Measurements from ENCODE around the gene SLC44A1. TPM values are rescaled to one million over a fixed set of nuclear protein-coding genes. Genes with fewer than 3 reads are reported as not detected.

SLC44A1 gene
- total RNA-seq, 2 donors from 2014 or later, result 6.5 to 8.4 TPM

GRCh38 chr9:105331755-105332154, 87.3 kb downstream of the SLC44A1 start:
- Mint-ChIP-seq H3K27ac (no peak overlapping the region), H3K36me3 (no peaks in the 10 kb centered on the region), H3K4me1 (ENCODE audit: low read depth in 2 of 2) (no peaks in the 10 kb centered on the region), H3K9me3 (no peaks in the 10 kb centered on the region), H3K27me3 (no peaks in the 10 kb centered on the region), H3K4me3 (no peak overlapping the region)
- DNase-seq (ENCODE audit: low spot score) (no peak), ATAC-seq (no peak)

GRCh38 chr9:105332471-105332870, 88.0 kb downstream of the SLC44A1 start:
- DNase-seq (ENCODE audit: low spot score) (no peak), ATAC-seq (no peak)
- H3K4me1 Mint-ChIP-seq (ENCODE audit: low read depth in 2 of 2), result no peaks in the 10 kb centered on the region
- H3K36me3 Mint-ChIP-seq, result no peaks in the 10 kb centered on the region
- no peaks in the 10 kb centered on the region for H3K27me3 Mint-ChIP-seq
- H3K9me3 Mint-ChIP-seq, result no peaks in the 10 kb centered on the region
- H3K27ac Mint-ChIP-seq, result no peak overlapping the region
- H3K4me3 Mint-ChIP-seq, result no peak overlapping the region

- Mint-ChIP-seq H3K36me3 (no peaks in the 10 kb centered on the region), H3K27ac (no peak overlapping the region), H3K9me3 (no peaks in the 10 kb centered on the region), H3K4me1 (ENCODE audit: low read depth in 2 of 2) (no peaks in the 10 kb centered on the region), H3K27me3 (no peaks in the 10 kb centered on the region), H3K4me3 (no peak overlapping the region)
- DNase-seq (ENCODE audit: low spot score) (no peak), ATAC-seq (no peak)
Measured at GRCh38 chr9:105333076-105333475, 88.6 kb downstream of the SLC44A1 start.

GRCh38 chr9:105333811-105334210, 89.4 kb downstream of the SLC44A1 start:
- DNase-seq (ENCODE audit: low spot score) (no peak), ATAC-seq (no peak)
- no peaks in the 10 kb centered on the region for H3K4me1 Mint-ChIP-seq (ENCODE audit: low read depth in 2 of 2)
- no peak overlapping the region for H3K4me3 Mint-ChIP-seq
- H3K27ac Mint-ChIP-seq, result no peak overlapping the region
- H3K27me3 Mint-ChIP-seq, result no peaks in the 10 kb centered on the region
- H3K36me3 Mint-ChIP-seq, result no peaks in the 10 kb centered on the region
- no peaks in the 10 kb centered on the region for H3K9me3 Mint-ChIP-seq

GRCh38 chr9:105338308-105338707, 93.9 kb downstream of the SLC44A1 start:
- no peaks in the 10 kb centered on the region for H3K9me3 Mint-ChIP-seq
- ATAC-seq, result no peak
- peaks cover 16 to 18% of the 10 kb centered on the region in 2 donors for H3K4me1 Mint-ChIP-seq (ENCODE audit: low read depth in 2 of 2)
- H3K4me3 Mint-ChIP-seq, result no peak overlapping the region
- H3K36me3 Mint-ChIP-seq, result no peaks in the 10 kb centered on the region
- no peak overlapping the region for H3K27ac Mint-ChIP-seq
- DNase-seq (ENCODE audit: low spot score), result no peak
- H3K27me3 Mint-ChIP-seq, result no peaks in the 10 kb centered on the region

- ATAC-seq, result no peak
Measured at GRCh38 chr9:105339849-105340248, 95.4 kb downstream of the SLC44A1 start.

GRCh38 chr9:105341434-105342146, 97.1 kb downstream of the SLC44A1 start:
- H3K9me3 Mint-ChIP-seq, result no peaks in the 10 kb centered on the region
- DNase-seq (ENCODE audit: low spot score) (no peak), ATAC-seq (no peak)
- H3K4me3 Mint-ChIP-seq, result peak overlapping the region; percentile 33
- no peaks in the 10 kb centered on the region for H3K36me3 Mint-ChIP-seq
- peaks cover 16 to 18% of the 10 kb centered on the region in 2 donors for H3K4me1 Mint-ChIP-seq (ENCODE audit: low read depth in 2 of 2)
- no peaks in the 10 kb centered on the region for H3K27me3 Mint-ChIP-seq
- peak overlapping the region in 1 of 2 donors; percentile 18 for H3K27ac Mint-ChIP-seq

More at GRCh38 chr9:105339849-105340248, 95.4 kb downstream of the SLC44A1 start:
- no peaks in the 10 kb centered on the region for H3K9me3 Mint-ChIP-seq
- H3K27me3 Mint-ChIP-seq, result no peaks in the 10 kb centered on the region
- no peak overlapping the region for H3K4me3 Mint-ChIP-seq
- H3K27ac Mint-ChIP-seq, result no peak overlapping the region
- no peaks in the 10 kb centered on the region for H3K36me3 Mint-ChIP-seq
- DNase-seq (ENCODE audit: low spot score), result no peak
- H3K4me1 Mint-ChIP-seq (ENCODE audit: low read depth in 2 of 2), result peaks cover 16 to 18% of the 10 kb centered on the region in 2 donors

- ATAC-seq, result no peak
- Mint-ChIP-seq H3K4me1 (ENCODE audit: low read depth in 2 of 2) (peaks cover 16 to 18% of the 10 kb centered on the region in 2 donors), H3K9me3 (no peaks in the 10 kb centered on the region), H3K36me3 (no peaks in the 10 kb centered on the region), H3K4me3 (peak overlapping the region; percentile 33), H3K27ac (peak overlapping the region; percentile 18 to 44), H3K27me3 (no peaks in the 10 kb centered on the region)
- DNase-seq (ENCODE audit: low spot score), result no peak
Measured at GRCh38 chr9:105342147-105342505, 97.7 kb downstream of the SLC44A1 start.

- no peak overlapping the region for H3K27ac Mint-ChIP-seq
- ATAC-seq, result no peak
- no peaks in the 10 kb centered on the region for H3K36me3 Mint-ChIP-seq
- H3K27me3 Mint-ChIP-seq, result no peaks in the 10 kb centered on the region
- H3K4me3 Mint-ChIP-seq, result no peak overlapping the region
- H3K4me1 Mint-ChIP-seq (ENCODE audit: low read depth in 2 of 2), result peaks cover 16 to 18% of the 10 kb centered on the region in 2 donors
- no peaks in the 10 kb centered on the region for H3K9me3 Mint-ChIP-seq
- DNase-seq (ENCODE audit: low spot score), result no peak
Measured at GRCh38 chr9:105344283-105344682, 99.8 kb downstream of the SLC44A1 start.

GRCh38 chr9:105345626-105346025, 101.2 kb downstream of the SLC44A1 start:
- H3K9me3 Mint-ChIP-seq, result no peaks in the 10 kb centered on the region
- H3K4me3 Mint-ChIP-seq, result no peak overlapping the region
- H3K27me3 Mint-ChIP-seq, result no peaks in the 10 kb centered on the region
- no peaks in the 10 kb centered on the region for H3K36me3 Mint-ChIP-seq
- ATAC-seq (no peak), DNase-seq (ENCODE audit: low spot score) (no peak)
- H3K27ac Mint-ChIP-seq, result no peak overlapping the region
- peaks cover 8 to 11% of the 10 kb centered on the region in 2 donors for H3K4me1 Mint-ChIP-seq (ENCODE audit: low read depth in 2 of 2)

- H3K27ac Mint-ChIP-seq, result no peak overlapping the region
- H3K9me3 Mint-ChIP-seq, result no peaks in the 10 kb centered on the region
- DNase-seq (ENCODE audit: low spot score) (no peak), ATAC-seq (no peak)
- H3K27me3 Mint-ChIP-seq, result no peaks in the 10 kb centered on the region
- H3K4me3 Mint-ChIP-seq, result no peak overlapping the region
- H3K36me3 Mint-ChIP-seq, result no peaks in the 10 kb centered on the region
- peaks cover 8 to 11% of the 10 kb centered on the region in 2 donors for H3K4me1 Mint-ChIP-seq (ENCODE audit: low read depth in 2 of 2)
Measured at GRCh38 chr9:105346273-105346672, 101.8 kb downstream of the SLC44A1 start.

- no peak for ATAC-seq
- H3K27ac Mint-ChIP-seq, result no peak overlapping the region
- no peak for DNase-seq (ENCODE audit: low spot score)
- H3K27me3 Mint-ChIP-seq, result no peaks in the 10 kb centered on the region
- no peak overlapping the region for H3K4me3 Mint-ChIP-seq
- no peaks in the 10 kb centered on the region for H3K9me3 Mint-ChIP-seq
- peaks cover 5% of the 10 kb centered on the region for H3K36me3 Mint-ChIP-seq
- no peaks in the 10 kb centered on the region for H3K4me1 Mint-ChIP-seq (ENCODE audit: low read depth in 2 of 2)
Measured at GRCh38 chr9:105354448-105354847, 110.0 kb downstream of the SLC44A1 start.

GRCh38 chr9:105355781-105356180, 111.3 kb downstream of the SLC44A1 start:
- H3K4me3 Mint-ChIP-seq, result no peak overlapping the region
- no peaks in the 10 kb centered on the region for H3K27me3 Mint-ChIP-seq
- no peaks in the 10 kb centered on the region for H3K9me3 Mint-ChIP-seq
- peaks cover 5% of the 10 kb centered on the region for H3K36me3 Mint-ChIP-seq
- H3K4me1 Mint-ChIP-seq (ENCODE audit: low read depth in 2 of 2), result peaks cover 6 to 8% of the 10 kb centered on the region in 2 donors
- no peak overlapping the region for H3K27ac Mint-ChIP-seq
- ATAC-seq, result peak in 1 of 2 donors; percentile 67
- DNase-seq (ENCODE audit: low spot score), result no peak

GRCh38 chr9:105357937-105358336, 113.5 kb downstream of the SLC44A1 start:
- H3K27me3 Mint-ChIP-seq, result no peaks in the 10 kb centered on the region
- H3K36me3 Mint-ChIP-seq, result peaks cover 8% of the 10 kb centered on the region

GRCh38 chr9:105359892-105360291, 115.4 kb downstream of the SLC44A1 start:
- ATAC-seq (peak; percentile 89 to 96), DNase-seq (ENCODE audit: low spot score) (peak; percentile 62)
- Mint-ChIP-seq H3K27ac (no peak overlapping the region), H3K4me3 (no peak overlapping the region), H3K9me3 (no peaks in the 10 kb centered on the region), H3K27me3 (no peaks in the 10 kb centered on the region), H3K36me3 (peaks cover 9% of the 10 kb centered on the region), H3K4me1 (ENCODE audit: low read depth in 2 of 2) (peaks cover 6 to 8% of the 10 kb centered on the region in 2 donors)

More at GRCh38 chr9:105357937-105358336, 113.5 kb downstream of the SLC44A1 start:
- ATAC-seq, result no peak
- H3K27ac Mint-ChIP-seq, result no peak overlapping the region
- no peaks in the 10 kb centered on the region for H3K9me3 Mint-ChIP-seq
- H3K4me1 Mint-ChIP-seq (ENCODE audit: low read depth in 2 of 2), result peaks cover 6 to 8% of the 10 kb centered on the region in 2 donors
- no peak for DNase-seq (ENCODE audit: low spot score)
- H3K4me3 Mint-ChIP-seq, result no peak overlapping the region

Data from natural killer cell treated with Interleukin-12 subunit alpha and Interleukin-12 subunit beta and Interleukin-15 and Interleukin-18, amount 100 ng/mL, for 72 hours (primary cell).